Raji (cell line): Measurements from ENCODE around the gene SFTPA2.

Source experiments
- POLR2A ChIP-seq: IDR thresholded peaks from 2 replicates; pipeline ENCODE4 v1.6.1; 2011; ENCODE audit warnings: low read depth, low read length, control low read depth; ENCODE audit not compliant: insufficient read depth

The SFTPA2 gene

DNA sequence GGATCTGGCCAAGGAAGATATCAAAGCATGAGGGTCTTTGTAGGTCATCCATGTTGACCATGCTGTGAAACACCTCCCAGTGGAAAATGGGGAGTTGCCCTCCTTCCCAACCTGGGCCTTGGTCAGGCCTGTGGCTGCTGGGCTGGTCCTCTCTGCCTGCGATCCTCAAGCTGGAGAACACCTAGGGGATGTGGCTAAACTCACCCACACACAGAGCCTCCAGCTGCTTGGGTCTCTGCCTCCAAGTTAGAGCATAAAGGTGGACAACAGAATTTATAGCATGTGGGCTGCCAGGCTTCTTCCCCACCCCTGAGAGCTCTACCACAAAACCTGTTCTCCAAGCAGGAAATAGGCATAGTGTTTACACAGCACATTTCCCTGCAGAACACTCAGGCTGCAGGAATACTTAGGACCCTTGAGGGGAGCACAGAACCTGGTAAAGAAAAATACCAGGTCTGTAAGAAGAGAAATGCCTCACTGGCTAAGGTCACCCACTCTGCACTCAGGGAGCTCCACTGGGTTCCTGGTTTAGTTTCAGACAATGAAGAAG, at the start of gene SFTPA2:
Gene SFTPA2, minus strand, starts transcription at position 248 of the 550 bp plus-strand sequence. CDS start 924 bp downstream, outside the sequence.
- no peak for TF ChIP-seq POLR2A

- no peak for TF ChIP-seq POLR2A
These were observed 48.5 kb upstream of the SFTPA2 start for GRCh38 chr10:79608505-79609375.

- no peak for TF ChIP-seq POLR2A
These were observed 45.1 kb upstream of the SFTPA2 start for GRCh38 chr10:79605308-79605707.

DNA sequence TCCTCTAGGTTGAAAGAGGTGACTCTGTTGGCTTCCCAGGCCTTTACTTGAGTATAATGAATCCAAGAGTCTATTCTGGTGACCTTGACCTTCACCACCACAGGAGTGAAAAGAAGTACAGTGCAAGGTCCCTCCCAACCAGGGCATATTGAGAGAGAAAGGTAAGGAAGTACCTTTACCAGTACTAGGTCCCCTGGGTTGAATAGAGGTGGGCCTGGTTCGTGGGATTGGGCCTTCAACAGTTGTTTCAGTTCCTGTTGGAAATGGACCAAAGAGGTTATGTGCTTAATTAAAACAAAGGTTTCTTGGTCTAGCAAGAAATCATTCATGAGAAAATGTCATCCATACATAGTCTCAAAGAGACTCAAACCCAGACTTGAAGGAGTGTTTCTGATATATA, 44.1 kb upstream of the SFTPA2 start:
- no peak for TF ChIP-seq POLR2A

DNA sequence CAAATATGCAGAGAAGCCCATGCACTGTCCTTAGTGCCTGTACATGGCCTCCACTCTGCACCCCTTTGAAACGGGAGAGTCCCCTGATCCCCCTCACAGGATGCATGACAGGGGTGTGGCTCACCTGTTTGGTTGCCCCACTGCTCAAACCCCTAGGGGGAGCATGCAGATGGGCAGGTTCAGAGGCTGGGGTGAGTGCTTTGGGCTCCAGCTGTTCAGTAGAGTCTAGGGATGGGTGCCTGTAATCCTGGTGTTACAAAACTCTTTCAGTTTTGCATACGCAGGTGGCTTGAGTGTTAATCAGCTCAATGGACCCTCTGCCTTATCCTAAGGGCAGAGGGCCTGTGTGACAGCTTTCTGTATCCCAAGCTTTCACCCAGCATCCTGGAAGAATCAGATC, 42.7 kb upstream of the SFTPA2 start:
- no peak for TF ChIP-seq POLR2A

- no peak for TF ChIP-seq POLR2A
These were observed 41.7 kb upstream of the SFTPA2 start for GRCh38 chr10:79601939-79602338.

DNA sequence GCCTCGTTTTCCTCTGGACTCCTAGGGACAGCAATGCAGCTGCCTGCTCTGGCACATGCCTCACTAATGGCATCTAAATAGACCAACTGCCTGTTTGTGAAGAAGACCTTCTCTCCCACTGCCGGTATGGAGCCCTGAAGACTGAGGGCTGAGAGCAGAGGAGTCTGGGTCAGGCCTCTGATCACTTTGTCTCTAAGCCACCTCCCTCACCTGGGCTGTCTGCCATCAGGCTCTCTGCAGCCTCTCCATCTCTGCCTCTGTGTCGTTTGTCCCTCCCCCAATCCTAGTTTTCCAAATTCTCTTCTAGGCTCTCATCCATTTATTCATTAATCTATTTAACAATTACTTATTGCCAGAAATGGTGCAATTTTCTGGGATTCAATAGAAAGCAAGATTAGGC, 35.3 kb upstream of the SFTPA2 start:
- TF ChIP-seq POLR2A = no peak

DNA sequence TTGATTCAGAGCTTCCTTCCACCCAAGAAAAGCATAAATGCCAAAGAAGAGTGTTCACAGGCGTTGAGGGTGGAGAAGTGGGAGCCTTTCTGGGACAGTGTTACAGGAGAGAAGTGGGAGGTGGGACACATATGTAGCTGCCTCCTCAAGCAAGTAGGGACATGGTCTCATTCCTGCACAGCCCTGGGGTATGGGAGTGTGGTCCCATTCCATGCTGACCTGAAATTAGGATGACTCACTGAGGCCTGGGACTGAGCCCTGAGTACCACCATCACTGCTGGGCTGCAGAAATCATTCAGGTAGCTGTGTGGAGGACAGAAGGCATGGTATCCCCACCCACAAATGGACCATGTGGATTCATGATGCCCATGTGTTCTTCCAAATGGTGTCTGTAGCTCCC, 33.2 kb upstream of the SFTPA2 start:
- TF ChIP-seq POLR2A = no peak

DNA sequence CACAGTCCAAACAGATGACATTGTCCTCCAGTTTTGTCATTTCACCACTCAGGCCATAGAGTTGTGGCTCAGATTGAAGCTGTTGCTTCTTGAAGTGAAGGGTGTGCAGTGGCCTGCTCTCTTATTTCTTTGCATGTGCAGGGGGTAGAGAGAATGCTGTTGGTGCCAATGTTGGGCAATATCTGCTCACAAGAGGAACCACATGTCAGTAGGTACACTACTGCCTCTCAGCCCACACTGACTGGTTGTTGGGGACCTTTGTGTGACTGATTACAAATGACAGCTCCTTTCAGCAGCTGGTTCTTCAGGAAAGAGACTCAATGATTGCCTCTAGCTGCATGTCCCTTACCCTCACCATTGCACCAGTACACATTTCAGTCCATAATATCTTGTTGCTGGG, 28.6 kb upstream of the SFTPA2 start:
- no peak for TF ChIP-seq POLR2A

GRCh38 chr10:79586933-79587332, 26.7 kb upstream of the SFTPA2 start:
- TF ChIP-seq POLR2A = no peak

- no peak for TF ChIP-seq POLR2A
These were observed 25.8 kb upstream of the SFTPA2 start for GRCh38 chr10:79585870-79586527.

DNA sequence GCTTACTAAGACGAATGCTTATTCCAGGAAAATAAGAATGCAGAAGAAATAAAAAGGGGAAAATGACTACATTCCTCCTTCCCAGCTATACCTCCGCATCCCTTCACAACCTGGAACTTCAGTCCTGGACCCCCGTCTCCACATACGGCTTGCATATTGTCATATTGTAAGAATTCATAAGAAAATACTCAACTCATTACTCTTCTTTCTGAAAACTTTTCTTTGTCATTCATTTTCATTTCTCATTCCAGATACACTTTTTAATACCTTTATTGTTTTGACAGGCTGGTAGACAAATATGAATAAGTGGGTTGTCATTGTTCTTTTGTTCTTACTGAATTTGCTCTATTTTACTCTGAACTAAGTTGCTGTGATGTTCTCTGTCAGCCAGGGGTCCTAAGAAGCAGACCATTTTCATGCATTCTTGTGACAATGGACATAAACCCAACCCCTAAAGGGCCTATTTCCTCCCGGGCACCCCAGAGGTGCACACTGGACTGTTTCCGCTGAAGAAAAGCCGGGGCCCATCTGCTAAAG, 23.3 kb upstream of the SFTPA2 start:
- no peak for TF ChIP-seq POLR2A

- no peak for TF ChIP-seq POLR2A
These were observed 21.9 kb upstream of the SFTPA2 start for GRCh38 chr10:79582096-79582495.

- no peak for TF ChIP-seq POLR2A
These were observed 20.8 kb upstream of the SFTPA2 start for GRCh38 chr10:79581044-79581443.

DNA sequence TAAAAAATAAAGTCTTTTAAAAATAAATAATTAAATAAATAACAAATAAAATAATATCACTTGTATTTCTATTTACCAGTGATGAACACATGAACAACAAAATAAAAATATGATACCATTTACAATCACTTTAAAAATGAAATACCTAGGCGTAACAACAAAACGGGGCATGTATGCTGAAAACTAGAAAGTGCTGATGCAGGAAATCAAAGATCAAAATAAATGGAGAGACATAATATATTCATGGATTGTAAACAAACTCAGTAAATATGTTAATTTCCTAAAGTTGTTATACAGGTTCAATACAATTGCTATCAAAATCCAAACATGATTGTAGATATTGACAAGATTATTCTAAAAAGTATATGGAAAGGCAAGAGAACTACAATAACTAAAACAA, 19.2 kb upstream of the SFTPA2 start:
- TF ChIP-seq POLR2A = no peak

DNA sequence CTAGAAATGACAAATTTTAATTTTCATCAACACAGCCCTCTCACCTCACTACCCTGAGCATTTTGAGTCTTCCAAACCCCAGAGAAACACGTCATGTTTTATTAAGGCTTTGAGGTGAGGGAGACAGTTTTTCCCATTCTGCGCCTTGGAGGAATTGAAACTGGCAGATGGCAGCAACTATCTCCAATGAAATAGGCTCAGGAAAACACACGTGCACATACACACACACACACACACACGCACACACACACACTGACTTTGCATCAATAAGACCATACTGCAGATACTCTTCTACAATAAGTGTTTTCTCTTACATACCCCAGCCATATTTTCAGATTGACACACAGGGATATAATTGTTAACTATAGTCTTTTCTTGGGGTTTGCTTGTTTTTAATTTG, 3.2 kb upstream of the SFTPA2 start:
- TF ChIP-seq POLR2A = no peak
